GM21515 (cell line): ENCODE measurements around the gene TUBB1.
"Not testable (repeated sequence)": the region's sequence is repeated elsewhere in the genome, so short reads cannot be mapped to it uniquely, and the experiment has no call there.

Experiments used
- ATAC-seq: cut with Tn5 transposase; IDR thresholded peaks from one replicate; pipeline ENCODE4 v1.9.1; 2021; ENCODE audit not compliant: unreplicated experiment

Gene TUBB1

GRCh38 chr20:59019217-59019616 is at the start of gene TUBB1:
TUBB1 (plus strand) TSS chr20:59019429; CDS start chr20:59019523, 94 bp downstream.
- no peak for ATAC-seq

- ATAC-seq = no peak
These were observed 49.8 kb upstream of the TUBB1 start for GRCh38 chr20:58969439-58969838.

- ATAC-seq = no peak
These were observed 49.1 kb upstream of the TUBB1 start for GRCh38 chr20:58970146-58970545.

- ATAC-seq = no peak
These were observed 47.8 kb upstream of the TUBB1 start for GRCh38 chr20:58971429-58971828.

GRCh38 chr20:58973179-58973578 is 46.0 kb upstream of the TUBB1 start:
- ATAC-seq = no peak

GRCh38 chr20:58973866-58974265 is 45.4 kb upstream of the TUBB1 start:
- ATAC-seq = no peak

- no peak for ATAC-seq
These were observed 43.9 kb upstream of the TUBB1 start for GRCh38 chr20:58975353-58975752.

- ATAC-seq = no peak
These were observed 43.0 kb upstream of the TUBB1 start for GRCh38 chr20:58976061-58976730.

GRCh38 chr20:58978351-58979190 is 40.7 kb upstream of the TUBB1 start:
- ATAC-seq = no peak

- ATAC-seq = peak; percentile 64
These were observed 38.3 kb upstream of the TUBB1 start, which contains the start of gene NELFCD for GRCh38 chr20:58980711-58981627. NELFCD (plus strand) TSS chr20:58981256; CDS start chr20:58981310, 54 bp downstream.

- ATAC-seq = no peak
These were observed 37.4 kb upstream of the TUBB1 start for GRCh38 chr20:58981628-58982364.

- no peak for ATAC-seq
These were observed 36.7 kb upstream of the TUBB1 start for GRCh38 chr20:58982406-58983114.

- not testable (repeated sequence) for ATAC-seq
These were observed 36.1 kb upstream of the TUBB1 start for GRCh38 chr20:58983115-58983468.

- ATAC-seq = no peak
These were observed 34.5 kb upstream of the TUBB1 start for GRCh38 chr20:58984691-58985090.

GRCh38 chr20:58985656-58986055 is 33.6 kb upstream of the TUBB1 start:
- ATAC-seq = no peak

- ATAC-seq = no peak
These were observed 32.8 kb upstream of the TUBB1 start for GRCh38 chr20:58986286-58986967.

- no peak for ATAC-seq
These were observed 32.2 kb upstream of the TUBB1 start for GRCh38 chr20:58986968-58987517.

- no peak for ATAC-seq
These were observed 31.3 kb upstream of the TUBB1 start for GRCh38 chr20:58987790-58988564.
